MM.1S (cell line): ENCODE data around the gene NDUFAF3.

Experiments used
- DNase-seq: peaks from one replicate; pipeline ENCODE4 v3.0.0-alpha.2; 2015
- H2AFZ ChIP-seq: fragments of 300-600 bp; sonication (generic); 2 replicates; pipeline ENCODE4 v1.6.0; 2016; ENCODE audit warnings: antibody characterized with exemption, low read length
- H3F3A ChIP-seq: fragments of 300-600 bp; sonication (generic); 2 replicates; pipeline ENCODE4 v1.6.1; 2016; ENCODE audit warnings: mild to moderate bottlenecking, antibody characterized with exemption, low read length, moderate library complexity, mixed read lengths; ENCODE audit not compliant: insufficient read depth
- H3K27ac ChIP-seq: fragments of 300-600 bp; sonication (generic); 2 replicates; pipeline ENCODE4 v1.5.1; 2016; ENCODE audit warnings: mild to moderate bottlenecking, low read length
- H3K27me3 ChIP-seq: fragments of 300-600 bp; sonication (generic); replicated peaks from 2 replicates; pipeline ENCODE4 v1.6.0; 2016; ENCODE audit warnings: low read length; ENCODE audit not compliant: insufficient read depth
- H3K36me3 ChIP-seq: fragments of 300-600 bp; sonication (generic); replicated peaks from 2 replicates; pipeline ENCODE4 v1.6.1; 2016; ENCODE audit warnings: mild to moderate bottlenecking, low read length, mixed read lengths; ENCODE audit not compliant: insufficient read depth
- H3K4me1 ChIP-seq: fragments of 300-600 bp; sonication (generic); 2 replicates; pipeline ENCODE4 v1.6.1; 2016; ENCODE audit warnings: low read length, mixed read lengths
- H3K4me2 ChIP-seq: fragments of 300-600 bp; sonication (generic); 2 replicates; pipeline ENCODE4 v1.6.0; 2016; ENCODE audit warnings: low read depth, low read length
- H3K4me3 ChIP-seq: fragments of 300-600 bp; sonication (generic); 2 replicates; pipeline ENCODE4 v1.5.1; 2016; ENCODE audit warnings: low read length, mixed read lengths
- H3K79me2 ChIP-seq: fragments of 300-600 bp; sonication (generic); 2 replicates; pipeline ENCODE4 v1.6.1; 2016; ENCODE audit warnings: mixed run types, low read length, mixed read lengths
- H3K9ac ChIP-seq: fragments of 300-600 bp; sonication (generic); 2 replicates; pipeline ENCODE4 v1.6.1; 2016; ENCODE audit warnings: low read length, mixed read lengths
- H3K9me2 ChIP-seq: fragments of 300-600 bp; sonication (generic); replicated peaks from 2 replicates; pipeline ENCODE4 v1.6.1; 2016; ENCODE audit warnings: mild to moderate bottlenecking, low read length, mixed read lengths; ENCODE audit not compliant: insufficient read depth
- H3K9me3 ChIP-seq: fragments of 300-600 bp; sonication (generic); replicated peaks from 2 replicates; pipeline ENCODE4 v1.6.1; 2016; ENCODE audit warnings: mild to moderate bottlenecking, low read length, mixed read lengths; ENCODE audit not compliant: insufficient read depth
- H4K20me1 ChIP-seq: fragments of 300-600 bp; sonication (generic); 2 replicates; pipeline ENCODE4 v1.6.1; 2016; ENCODE audit warnings: mild to moderate bottlenecking, low read length, moderate library complexity, mixed read lengths; ENCODE audit not compliant: insufficient read depth
- CTCF ChIP-seq: fragments of 300-600 bp; sonication (generic); IDR thresholded peaks from 2 replicates; pipeline ENCODE4 v1.5.1; 2016; ENCODE audit warnings: antibody characterized with exemption, low read length, mixed read lengths
- EZH2 ChIP-seq: fragments of 300-600 bp; sonication (generic); optimal IDR thresholded peaks from 2 replicates; pipeline ENCODE3; 2017; ENCODE audit warnings: low read depth, mild to moderate bottlenecking, antibody characterized with exemption, low read length, mixed read lengths
- EZH2phosphoT487 ChIP-seq: fragments of 300-600 bp; sonication (generic); IDR thresholded peaks from 2 replicates; pipeline ENCODE4 v1.6.1; 2018; ENCODE audit warnings: antibody characterized with exemption, low read length

The NDUFAF3 gene

DNA sequence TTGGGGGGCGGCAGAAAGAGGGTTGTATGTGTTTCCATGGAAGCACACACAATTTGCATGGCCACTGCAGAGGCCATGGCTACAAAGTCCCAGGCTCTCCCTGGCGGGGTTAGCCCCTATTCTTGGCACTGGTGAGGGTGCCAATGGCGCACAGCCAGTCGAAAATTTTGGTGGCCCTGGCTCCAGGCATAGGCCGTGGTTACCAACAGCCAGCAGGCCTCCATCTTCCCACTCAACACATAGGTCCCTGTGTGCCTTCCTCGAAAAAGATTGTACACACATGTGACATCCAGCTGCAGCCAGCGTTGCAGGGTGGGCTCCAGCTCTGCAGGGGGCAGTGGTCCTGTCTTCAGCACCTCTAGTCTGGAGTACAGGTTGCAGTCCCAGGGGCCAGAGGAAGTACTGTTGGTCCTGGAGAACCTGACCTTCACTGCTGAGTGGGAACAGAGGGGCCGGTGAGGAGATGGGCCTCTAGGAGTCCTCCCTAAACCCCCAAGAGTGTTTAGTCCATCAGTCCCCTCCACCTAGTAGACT is 24.8 kb upstream of the NDUFAF3 start:
- Histone ChIP-seq H3K27me3 (no peaks in the 10 kb centered on the region), H3K9ac (no peak overlapping the region), H3K4me1 (no peaks in the 10 kb centered on the region), H3K9me3 (no peaks in the 10 kb centered on the region), H3K4me3 (no peak overlapping the region), H3K9me2 (no peaks in the 10 kb centered on the region), H3K4me2 (no peak overlapping the region), H3F3A (no peaks in the 10 kb centered on the region), H3K36me3 (no peaks in the 10 kb centered on the region), H3K27ac (no peak overlapping the region), H2AFZ (no peak overlapping the region), H3K79me2 (peaks cover 16% of the 10 kb centered on the region), H4K20me1 (no peaks in the 10 kb centered on the region)
- DNase-seq: no peak
- TF ChIP-seq CTCF (no peak), EZH2 (no peak), EZH2phosphoT487 (no peak)

- H3K27me3 ChIP-seq: no peaks in the 10 kb centered on the region
- H2AFZ ChIP-seq: no peak overlapping the region
- no peaks in the 10 kb centered on the region for H3K4me1 ChIP-seq
- H3K27ac ChIP-seq: no peak overlapping the region
- no peak for TF ChIP-seq EZH2
- TF ChIP-seq CTCF: no peak
- no peaks in the 10 kb centered on the region for H3K36me3 ChIP-seq
- no peaks in the 10 kb centered on the region for H3K9me2 ChIP-seq
- H3K79me2 ChIP-seq: peaks cover 10% of the 10 kb centered on the region; the same call in 1 of the 2 replicates
- H3K4me2 ChIP-seq: no peak overlapping the region
- no peak for DNase-seq
- no peaks in the 10 kb centered on the region for H3K9me3 ChIP-seq
- H4K20me1 ChIP-seq: no peaks in the 10 kb centered on the region
- no peak overlapping the region for H3K4me3 ChIP-seq
- no peak overlapping the region for H3K9ac ChIP-seq
- no peaks in the 10 kb centered on the region for H3F3A ChIP-seq
Measured at GRCh38 chr3:48997714-48998637, 23.9 kb upstream of the NDUFAF3 start.

- Histone ChIP-seq H3K36me3 (no peaks in the 10 kb centered on the region), H4K20me1 (no peaks in the 10 kb centered on the region), H3K4me3 (no peak overlapping the region), H3K4me2 (no peak overlapping the region), H3K9me2 (no peaks in the 10 kb centered on the region), H3K4me1 (no peaks in the 10 kb centered on the region), H3K9me3 (no peaks in the 10 kb centered on the region), H3F3A (no peaks in the 10 kb centered on the region), H2AFZ (no peak overlapping the region), H3K27ac (no peak overlapping the region), H3K9ac (no peak overlapping the region), H3K27me3 (no peaks in the 10 kb centered on the region), H3K79me2 (0 out of 2 replicates have a peak, but pooled peaks cover 3% of the 10 kb centered on the region)
- DNase-seq: no peak
- TF ChIP-seq EZH2phosphoT487: no peak
- no peak for TF ChIP-seq EZH2
- TF ChIP-seq CTCF: no peak
Measured at GRCh38 chr3:48999085-48999858, 22.6 kb upstream of the NDUFAF3 start.
